Measurements from ENCODE around the gene WNT4. TPM values are rescaled to one million over a fixed set of nuclear protein-coding genes. Genes with fewer than 3 reads are reported as not detected.
"Not testable (repeated sequence)": the region's sequence is repeated elsewhere in the genome, so short reads cannot be mapped to it uniquely, and the experiment has no call there.

WNT4 gene
- total RNA-seq, 1 donor from 2014 or later, result 3.7 TPM

GRCh38 chr1:22110016-22110415 lies 32.9 kb downstream of the WNT4 start:
- no peak for DNase-seq (ENCODE audit: low spot score)

GRCh38 chr1:22108339-22109105 lies 34.4 kb downstream of the WNT4 start:
- peak; percentile 65 for DNase-seq (ENCODE audit: low spot score)

- no peak for DNase-seq (ENCODE audit: low spot score)
Observed at GRCh38 chr1:22107126-22107525, 35.8 kb downstream of the WNT4 start.

- DNase-seq (ENCODE audit: low spot score), result no peak
Observed at GRCh38 chr1:22105611-22106207, 37.2 kb downstream of the WNT4 start.

DNA sequence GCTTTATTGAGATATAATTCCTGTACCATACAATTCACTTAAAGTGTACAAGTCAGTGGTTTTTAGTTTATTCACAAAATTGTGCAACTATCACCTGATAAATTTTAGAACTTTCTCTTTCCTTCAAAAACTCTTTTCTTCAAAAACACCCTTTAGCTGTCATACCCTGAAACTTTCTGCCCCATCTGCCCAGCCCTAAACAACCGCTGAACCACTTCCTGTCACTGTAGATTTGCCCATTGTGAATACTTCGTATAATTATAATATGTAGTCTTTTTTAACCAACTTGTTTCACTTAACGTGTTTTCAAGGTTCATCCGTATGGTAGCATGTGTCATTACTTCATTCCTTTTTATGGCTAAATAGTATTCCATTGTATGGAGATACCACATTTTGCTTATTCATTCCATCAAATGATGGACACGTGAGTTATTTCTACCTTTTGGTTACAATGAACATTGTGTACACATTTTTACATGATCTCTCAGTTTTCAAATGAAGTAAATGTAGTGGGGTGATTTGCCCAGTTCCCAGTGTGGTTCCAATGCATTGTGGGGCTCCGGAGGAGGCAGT lies 37.9 kb downstream of the WNT4 start:
- DNase-seq (ENCODE audit: low spot score), result no peak

DNA sequence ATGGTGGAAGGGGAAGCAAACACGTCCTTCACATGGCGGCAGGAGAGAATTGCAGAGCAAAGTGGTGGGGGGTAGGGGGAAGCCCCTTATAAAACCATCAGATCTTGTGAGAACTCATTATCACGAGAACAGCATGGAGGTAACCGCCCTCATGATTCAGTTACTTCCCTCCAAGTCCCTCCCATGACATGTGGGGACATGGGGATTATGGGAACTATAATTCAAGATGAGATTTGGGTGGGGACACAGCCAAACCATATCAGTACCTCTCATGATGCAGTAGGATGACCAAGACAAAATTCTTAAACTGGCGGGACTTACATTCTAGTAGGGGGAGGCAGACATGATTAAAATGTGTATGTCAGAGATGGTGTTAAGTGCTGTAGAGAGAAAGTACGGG lies 38.8 kb downstream of the WNT4 start:
- no peak for DNase-seq (ENCODE audit: low spot score)

DNA sequence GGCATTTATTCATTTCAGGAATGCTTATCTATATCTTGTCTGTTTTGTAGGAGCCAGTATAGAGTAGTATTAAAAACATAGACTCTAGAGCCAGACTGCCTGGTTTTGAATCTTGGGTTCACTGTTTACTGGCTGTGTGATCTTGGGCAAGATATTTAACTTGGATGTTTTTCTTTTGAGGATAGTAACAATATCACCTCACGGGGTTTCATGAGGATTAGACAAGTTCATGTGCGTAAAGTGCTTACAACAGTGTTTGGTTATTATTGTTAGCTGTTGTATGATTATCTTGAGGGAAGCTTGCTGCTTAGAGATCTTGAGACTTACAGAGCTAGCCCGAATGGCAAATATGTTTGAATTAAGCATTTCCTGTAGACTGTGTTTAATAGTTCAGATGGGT lies 40.2 kb downstream of the WNT4 start:
- no peak for DNase-seq (ENCODE audit: low spot score)

DNA sequence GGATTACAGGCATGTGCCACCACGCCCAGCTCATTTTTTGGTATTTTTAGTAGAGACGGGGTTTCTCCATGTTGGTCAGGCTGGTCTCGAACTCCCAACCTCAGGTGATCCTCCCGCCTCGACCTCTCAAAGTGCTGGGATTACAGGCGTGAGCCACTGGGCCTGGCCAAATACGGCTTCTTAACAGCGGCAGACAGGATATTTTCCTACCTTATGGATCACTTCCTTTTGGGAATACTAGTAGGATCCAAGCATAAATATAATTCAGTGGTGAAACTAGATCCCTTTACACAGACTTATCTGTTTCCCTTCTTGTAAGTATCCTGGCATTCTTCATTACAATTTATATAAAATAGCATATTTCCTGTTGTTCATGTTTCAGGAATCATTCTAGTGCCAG lies 40.9 kb downstream of the WNT4 start:
- no peak for DNase-seq (ENCODE audit: low spot score)

DNA sequence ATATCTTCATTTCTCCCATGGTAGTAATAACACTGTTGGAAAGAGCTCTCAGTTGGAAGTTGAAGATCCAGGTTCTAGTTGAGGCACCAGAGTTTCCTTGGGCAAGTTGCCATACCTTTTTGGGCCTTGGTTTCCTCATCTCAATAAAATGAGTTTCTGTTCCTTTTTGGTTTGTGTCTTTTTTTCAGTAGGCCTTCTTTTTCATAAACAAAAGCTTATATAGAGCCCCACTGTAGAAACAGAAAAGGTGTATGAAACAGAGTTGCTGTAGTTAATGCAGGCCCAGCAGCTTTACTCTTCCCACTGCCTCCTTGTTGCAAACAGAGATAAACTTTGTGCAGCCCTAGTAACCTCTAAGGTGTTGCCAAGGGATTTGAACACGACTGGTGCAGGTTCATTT lies 41.7 kb downstream of the WNT4 start:
- DNase-seq (ENCODE audit: low spot score), result no peak

- no peak for DNase-seq (ENCODE audit: low spot score)
Observed at GRCh38 chr1:22100168-22100567, 42.7 kb downstream of the WNT4 start.

GRCh38 chr1:22098752-22099151 lies 44.1 kb downstream of the WNT4 start:
- no peak for DNase-seq (ENCODE audit: low spot score)

DNA sequence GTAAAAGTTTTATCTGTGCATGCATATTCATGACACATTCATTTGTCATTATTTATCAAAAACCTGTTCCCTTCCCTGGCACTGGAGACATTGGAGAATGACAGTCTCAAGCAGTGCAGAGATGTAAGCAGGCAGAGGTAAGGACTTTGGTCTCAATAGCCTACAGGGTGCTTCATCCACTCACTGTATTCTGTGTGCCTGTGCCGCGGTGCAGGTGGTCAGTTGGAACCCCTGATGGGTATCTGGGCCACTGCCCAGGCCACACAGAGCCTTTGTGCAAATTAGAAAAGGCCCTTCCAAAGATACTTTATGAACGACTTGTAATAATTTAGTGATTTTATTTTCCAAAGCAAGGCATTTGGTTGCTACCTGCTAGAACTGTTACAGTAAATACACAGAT lies 46.4 kb downstream of the WNT4 start:
- DNase-seq (ENCODE audit: low spot score), result no peak

DNA sequence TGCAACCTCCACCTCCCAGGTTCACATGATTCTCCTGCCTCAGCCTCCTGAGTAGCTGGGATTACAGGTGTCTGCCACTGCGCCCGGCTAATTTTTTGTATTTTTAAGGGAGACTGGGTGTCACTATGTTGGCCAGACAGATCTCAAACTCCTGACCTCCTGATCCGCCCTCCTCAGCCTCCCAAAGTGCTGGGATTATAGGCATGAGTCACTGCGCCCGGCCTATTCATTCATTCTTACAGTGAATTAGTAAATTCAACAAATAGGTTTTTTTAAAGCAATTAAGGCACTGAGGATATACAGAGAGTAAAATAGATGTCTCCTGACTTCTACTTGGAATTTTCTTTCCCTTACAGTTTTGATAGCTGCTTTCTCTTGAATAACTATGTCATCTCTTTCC lies 46.9 kb downstream of the WNT4 start:
- no peak for DNase-seq (ENCODE audit: low spot score)

- DNase-seq (ENCODE audit: low spot score), result no peak
Observed at GRCh38 chr1:22093513-22093912, 49.4 kb downstream of the WNT4 start.

- DNase-seq (ENCODE audit: low spot score), result not testable (repeated sequence)
Observed at GRCh38 chr1:22092026-22092768, 50.7 kb downstream of the WNT4 start.

GRCh38 chr1:22090867-22091266 lies 52.0 kb downstream of the WNT4 start:
- DNase-seq (ENCODE audit: low spot score), result no peak

- DNase-seq (ENCODE audit: low spot score), result no peak
Observed at GRCh38 chr1:22089787-22090186, 53.1 kb downstream of the WNT4 start.

DNA sequence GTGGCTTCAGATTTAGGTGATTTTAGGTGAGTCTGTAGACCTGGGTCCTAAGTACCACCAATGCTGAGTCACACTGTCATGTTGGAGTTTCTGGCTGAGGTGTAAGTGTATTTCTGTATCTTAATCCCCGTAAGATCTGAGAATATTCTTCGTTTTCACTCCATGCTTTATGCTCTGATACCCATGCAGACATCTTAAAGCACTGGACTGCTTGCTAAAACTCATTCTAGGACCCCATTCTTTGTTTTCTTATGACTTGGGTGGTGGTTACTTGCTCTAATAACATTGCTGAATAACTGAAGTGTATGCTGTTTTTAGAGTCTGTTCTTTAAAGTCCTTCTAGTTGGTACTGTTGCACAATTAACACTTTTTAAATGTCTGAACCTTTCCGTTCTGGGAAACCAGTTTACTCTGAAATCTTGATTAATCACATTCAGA lies 53.7 kb downstream of the WNT4 start:
- DNase-seq (ENCODE audit: low spot score), result no peak

DNA sequence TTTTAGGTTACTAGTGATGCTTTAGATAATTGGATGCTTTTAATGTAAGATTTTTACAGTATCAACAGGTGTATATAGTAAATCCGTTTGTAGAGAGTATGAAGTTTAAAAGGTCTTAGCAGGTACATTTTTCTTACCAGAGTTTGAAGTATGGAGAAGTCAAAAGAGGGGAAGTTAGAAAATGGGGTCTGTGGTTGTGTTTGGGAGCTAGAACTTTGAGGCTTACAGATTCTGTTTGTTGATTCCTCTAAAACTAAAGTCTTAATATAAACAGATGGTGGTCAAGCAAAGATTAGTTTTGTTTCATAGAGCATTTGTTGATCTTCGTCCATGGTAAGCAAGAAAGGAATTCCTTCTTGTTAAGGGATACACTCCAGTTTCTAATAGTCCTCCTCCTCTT lies 54.6 kb downstream of the WNT4 start:
- no peak for DNase-seq (ENCODE audit: low spot score)

GRCh38 chr1:22080191-22080590 lies 62.7 kb downstream of the WNT4 start:
- DNase-seq (ENCODE audit: low spot score), result no peak

DNA sequence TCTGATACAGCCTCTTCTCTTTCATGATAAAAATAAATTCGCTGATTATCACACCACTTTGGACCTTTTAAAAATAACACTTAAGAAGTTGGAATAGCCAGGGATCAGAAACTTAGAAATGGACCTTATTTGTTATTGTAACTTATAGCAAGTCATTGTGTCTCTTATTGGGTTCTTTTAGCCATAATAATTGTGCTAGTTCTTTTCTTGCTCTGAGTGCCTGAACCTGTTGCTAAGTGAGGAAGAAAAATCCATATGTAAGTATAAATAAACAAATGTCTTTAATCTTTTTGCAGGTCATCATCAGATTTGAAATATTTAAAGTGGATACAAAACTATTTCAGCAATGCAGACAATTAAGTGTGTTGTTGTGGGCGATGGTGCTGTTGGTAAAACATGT lies 64.8 kb downstream of the WNT4 start:
- no peak for DNase-seq (ENCODE audit: low spot score)

DNA sequence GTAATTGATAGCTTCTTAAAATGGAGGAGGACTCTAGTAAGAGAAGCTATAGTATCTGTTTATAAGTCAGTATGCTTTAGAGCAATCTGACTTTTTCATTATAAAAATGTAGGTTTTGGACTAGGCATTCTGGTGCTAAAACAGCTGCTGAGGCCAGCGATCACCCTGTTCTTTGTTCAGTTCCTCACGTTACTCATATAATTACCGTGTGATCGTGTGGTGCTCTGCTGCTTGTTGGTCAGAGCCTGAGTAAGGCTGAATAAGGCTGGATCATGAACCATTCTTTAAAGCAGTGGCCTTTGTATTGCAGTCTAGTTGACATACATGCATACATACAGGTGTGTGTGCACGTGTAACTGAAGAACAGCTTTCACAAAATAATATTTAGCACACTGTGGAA lies 65.2 kb downstream of the WNT4 start:
- no peak for DNase-seq (ENCODE audit: low spot score)

DNA sequence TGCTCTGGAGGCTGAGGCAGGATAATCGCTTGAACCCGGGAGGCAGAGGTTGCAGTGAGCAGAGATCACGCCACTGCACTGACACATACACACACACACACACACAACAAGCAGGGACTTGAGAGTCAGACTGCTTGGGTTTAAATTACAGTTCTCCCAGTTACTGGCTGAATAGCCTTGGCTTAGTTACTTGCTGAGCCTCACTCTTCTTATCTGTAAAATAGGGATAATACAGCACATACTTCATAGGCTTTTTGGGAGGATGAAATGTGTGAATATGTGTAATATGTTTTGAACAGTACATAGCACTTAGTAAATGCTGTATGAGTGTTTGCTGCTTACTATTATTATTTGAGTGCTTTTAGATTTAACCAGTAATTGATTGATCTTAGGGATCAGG lies 66.6 kb downstream of the WNT4 start:
- DNase-seq (ENCODE audit: low spot score), result no peak
